ENCODE data around the gene SLC35E4.

GRCh38 chr22:30640839-30641430, 5.4 kb downstream of the SLC35E4 start:
- TF ChIP-seq EGR1 (IDR thresholded peaks at IDR 0.05), result no peak
- TF ChIP-seq FOXM1 (IDR thresholded peaks at IDR 0.05; ENCODE audit: borderline replicate concordance, low read depth), result no peak
